ENCODE data around the gene SORCS2. TPM values are rescaled to one million over a fixed set of nuclear protein-coding genes. Genes with fewer than 3 reads are reported as not detected.

Gene SORCS2
- total RNA-seq, 1 donor from 2014 or later, result 10.9 TPM

DNA sequence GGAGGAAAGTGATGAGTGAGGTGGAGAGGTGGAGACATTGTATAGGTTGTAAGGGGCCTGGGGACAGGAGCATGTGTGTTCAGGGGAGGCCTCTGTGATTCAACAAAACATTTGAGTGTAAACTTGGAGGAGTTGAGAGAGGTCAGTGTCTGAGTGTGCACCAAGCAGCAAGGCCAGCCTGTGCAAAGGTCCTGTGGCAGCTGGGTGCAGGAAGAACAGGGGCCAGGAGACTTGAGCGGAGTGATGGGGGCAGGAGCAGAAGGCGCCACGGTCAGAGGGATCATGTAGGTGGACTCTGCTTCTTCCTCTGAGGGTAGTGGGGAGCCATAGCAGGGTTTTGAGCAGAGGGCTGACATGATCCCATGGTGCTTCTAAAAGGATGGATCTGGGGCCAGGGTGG, 252.0 kb downstream of the SORCS2 start:
- no peak for DNase-seq (ENCODE audit: low spot score)
- Mint-ChIP-seq H3K27me3 (ENCODE audit: low read depth) (peaks cover 42% of the 10 kb centered on the region), H3K9me3 (ENCODE audit: low read depth) (peaks cover 3% of the 10 kb centered on the region), H3K4me3 (ENCODE audit: unreplicated experiment) (no peak overlapping the region), H3K27ac (ENCODE audit: unreplicated experiment) (no peak overlapping the region), H3K36me3 (ENCODE audit: low read depth) (peaks cover 7% of the 10 kb centered on the region), H3K4me1 (ENCODE audit: low read depth) (no peaks in the 10 kb centered on the region)
- TF ChIP-seq, protein P1, sequence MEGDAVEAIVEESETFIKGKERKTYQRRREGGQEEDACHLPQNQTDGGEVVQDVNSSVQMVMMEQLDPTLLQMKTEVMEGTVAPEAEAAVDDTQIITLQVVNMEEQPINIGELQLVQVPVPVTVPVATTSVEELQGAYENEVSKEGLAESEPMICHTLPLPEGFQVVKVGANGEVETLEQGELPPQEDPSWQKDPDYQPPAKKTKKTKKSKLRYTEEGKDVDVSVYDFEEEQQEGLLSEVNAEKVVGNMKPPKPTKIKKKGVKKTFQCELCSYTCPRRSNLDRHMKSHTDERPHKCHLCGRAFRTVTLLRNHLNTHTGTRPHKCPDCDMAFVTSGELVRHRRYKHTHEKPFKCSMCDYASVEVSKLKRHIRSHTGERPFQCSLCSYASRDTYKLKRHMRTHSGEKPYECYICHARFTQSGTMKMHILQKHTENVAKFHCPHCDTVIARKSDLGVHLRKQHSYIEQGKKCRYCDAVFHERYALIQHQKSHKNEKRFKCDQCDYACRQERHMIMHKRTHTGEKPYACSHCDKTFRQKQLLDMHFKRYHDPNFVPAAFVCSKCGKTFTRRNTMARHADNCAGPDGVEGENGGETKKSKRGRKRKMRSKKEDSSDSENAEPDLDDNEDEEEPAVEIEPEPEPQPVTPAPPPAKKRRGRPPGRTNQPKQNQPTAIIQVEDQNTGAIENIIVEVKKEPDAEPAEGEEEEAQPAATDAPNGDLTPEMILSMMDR (IDR thresholded peaks at IDR 0.05), result no peak

DNA sequence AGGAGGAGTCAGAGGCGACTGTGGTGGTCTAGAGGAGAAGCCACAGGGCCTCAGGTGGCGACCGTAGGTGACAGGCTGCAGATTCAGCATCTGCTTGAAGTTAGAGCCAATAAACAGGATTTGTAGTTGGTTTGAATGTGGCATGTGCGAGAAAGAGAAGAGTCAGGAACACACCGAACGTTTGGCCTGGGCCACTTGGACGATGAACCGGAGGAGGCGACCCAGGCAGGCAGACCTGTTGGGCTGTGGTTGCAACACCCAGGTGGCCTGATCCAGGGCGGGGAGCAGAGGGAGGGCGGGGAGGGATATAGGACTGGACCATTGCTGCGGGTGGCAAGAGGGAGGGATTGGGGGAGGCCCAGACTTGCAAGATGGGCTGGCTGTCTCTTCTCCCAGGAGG, 252.4 kb downstream of the SORCS2 start:
- DNase-seq (ENCODE audit: low spot score), result no peak
- no peaks in the 10 kb centered on the region for H3K9me3 Mint-ChIP-seq (ENCODE audit: low read depth)
- no peaks in the 10 kb centered on the region for H3K4me1 Mint-ChIP-seq (ENCODE audit: low read depth)
- H3K4me3 Mint-ChIP-seq (ENCODE audit: unreplicated experiment), result no peak overlapping the region
- peaks cover 41% of the 10 kb centered on the region for H3K27me3 Mint-ChIP-seq (ENCODE audit: low read depth)
- H3K27ac Mint-ChIP-seq (ENCODE audit: unreplicated experiment), result no peak overlapping the region
- H3K36me3 Mint-ChIP-seq (ENCODE audit: low read depth), result peaks cover 5% of the 10 kb centered on the region
- TF ChIP-seq, protein P1 (IDR thresholded peaks at IDR 0.05), result no peak

GRCh38 chr4:7447236-7447635, 254.9 kb downstream of the SORCS2 start:
- H3K27me3 Mint-ChIP-seq (ENCODE audit: low read depth), result peaks cover 35% of the 10 kb centered on the region
- TF ChIP-seq, protein P1 (IDR thresholded peaks at IDR 0.05), result no peak
- DNase-seq (ENCODE audit: low spot score), result no peak
- H3K27ac Mint-ChIP-seq (ENCODE audit: unreplicated experiment), result no peak overlapping the region
- no peak overlapping the region for H3K4me3 Mint-ChIP-seq (ENCODE audit: unreplicated experiment)
- peaks cover 4% of the 10 kb centered on the region for H3K36me3 Mint-ChIP-seq (ENCODE audit: low read depth)
- H3K4me1 Mint-ChIP-seq (ENCODE audit: low read depth), result no peaks in the 10 kb centered on the region
- H3K9me3 Mint-ChIP-seq (ENCODE audit: low read depth), result no peaks in the 10 kb centered on the region

DNA sequence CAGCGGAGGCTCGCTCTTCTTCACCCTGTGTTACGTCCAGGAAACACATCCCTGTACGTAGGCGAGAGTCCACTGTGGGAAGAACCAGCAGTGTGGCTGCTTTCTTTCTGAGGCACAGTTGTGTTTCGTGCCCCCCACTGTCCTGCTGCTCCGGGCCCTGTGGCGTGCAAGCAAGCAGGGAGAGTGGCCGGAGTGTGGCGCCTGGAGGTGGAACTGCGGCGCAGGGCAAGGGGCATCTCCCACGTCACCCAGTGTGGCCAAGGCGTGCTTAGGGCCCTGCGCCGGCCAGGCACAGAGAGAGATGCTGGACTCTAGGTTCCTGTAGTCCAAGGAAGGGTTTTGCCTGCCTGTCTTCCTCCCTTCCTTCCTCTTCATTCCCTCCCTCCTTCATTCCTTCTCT, 255.7 kb downstream of the SORCS2 start:
- Mint-ChIP-seq H3K27me3 (ENCODE audit: low read depth) (peaks cover 35% of the 10 kb centered on the region), H3K9me3 (ENCODE audit: low read depth) (no peaks in the 10 kb centered on the region), H3K4me1 (ENCODE audit: low read depth) (no peaks in the 10 kb centered on the region), H3K4me3 (ENCODE audit: unreplicated experiment) (no peak overlapping the region), H3K27ac (ENCODE audit: unreplicated experiment) (no peak overlapping the region), H3K36me3 (ENCODE audit: low read depth) (peaks cover 4% of the 10 kb centered on the region)
- TF ChIP-seq, protein P1 (IDR thresholded peaks at IDR 0.05), result no peak
- DNase-seq (ENCODE audit: low spot score), result no peak

DNA sequence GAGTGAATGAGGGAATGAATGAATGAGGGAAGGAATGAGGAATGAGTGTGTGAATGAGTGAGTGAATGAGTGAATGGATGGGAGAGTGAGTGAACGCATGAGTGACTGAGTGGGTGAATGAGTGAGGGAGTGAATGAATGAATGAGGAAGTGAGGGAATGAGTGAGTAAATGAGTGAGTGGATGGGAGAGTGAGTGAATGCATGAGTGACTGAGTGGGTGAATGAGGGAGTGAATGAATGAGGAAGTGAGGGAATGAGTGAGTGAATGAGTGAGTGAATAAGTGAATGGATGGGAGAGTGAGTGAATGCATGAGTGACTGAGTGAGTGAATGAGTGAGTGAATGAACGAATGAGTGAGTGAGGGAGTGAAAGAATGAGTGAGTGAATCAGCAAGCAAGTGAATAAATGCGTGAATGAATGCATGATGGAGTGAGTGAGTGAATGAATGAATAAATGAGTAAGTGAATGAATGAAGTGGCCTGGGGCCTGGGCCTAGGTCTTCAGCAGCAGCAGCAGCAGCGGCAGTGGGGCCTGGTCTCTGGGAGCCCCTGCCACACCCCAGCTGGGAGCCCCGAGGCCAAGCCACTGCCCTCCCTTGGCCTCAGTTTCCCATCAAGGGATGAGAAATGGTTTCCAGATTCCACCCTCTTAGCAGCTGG, 258.6 kb downstream of the SORCS2 start:
- TF ChIP-seq, protein P1 (IDR thresholded peaks at IDR 0.05), result no peak
- H3K4me1 Mint-ChIP-seq (ENCODE audit: low read depth), result no peaks in the 10 kb centered on the region

More for the DNA sequence above, 258.6 kb downstream of the SORCS2 start:
- Mint-ChIP-seq H3K4me3 (ENCODE audit: unreplicated experiment) (no peak overlapping the region), H3K9me3 (ENCODE audit: low read depth) (no peaks in the 10 kb centered on the region), H3K27ac (ENCODE audit: unreplicated experiment) (no peak overlapping the region), H3K36me3 (ENCODE audit: low read depth) (no peaks in the 10 kb centered on the region), H3K27me3 (ENCODE audit: low read depth) (peaks cover 20% of the 10 kb centered on the region)
- DNase-seq (ENCODE audit: low spot score), result no peak

Measured in chondrocyte (in vitro differentiated cells).